GM12892 (cell line): ENCODE results near the gene MAOA.

Experiments
- POLR2A ChIP-seq: IDR thresholded peaks from 2 replicates; pipeline ENCODE4 v1.6.1; 2011; ENCODE audit warnings: low read depth, low read length, control low read depth
- POLR2AphosphoS5 ChIP-seq: IDR thresholded peaks from 2 replicates; pipeline ENCODE4 v1.6.1; 2011; ENCODE audit warnings: low read depth, low read length, control low read depth

GRCh38 chrX:43661521-43662240, 5.6 kb downstream of the MAOA start:
- TF ChIP-seq POLR2A, result no peak
- TF ChIP-seq POLR2AphosphoS5, result no peak
